Measurements from ENCODE around the gene CTDSP2.
A peak's percentile ranks its signal among the peaks of the same experiment; 100 is the strongest.

Gene CTDSP2

GRCh38 chr12:57839996-57840395, 6.5 kb downstream of the CTDSP2 start:
- no peak for DNase-seq
- Mint-ChIP-seq H3K9me3 (no peaks in the 10 kb centered on the region), H3K4me3 (no peak overlapping the region), H3K27ac (peak overlapping the region; percentile 42), H3K36me3 (no peaks in the 10 kb centered on the region), H3K27me3 (no peaks in the 10 kb centered on the region), H3K4me1 (peaks cover 76 to 99% of the 10 kb centered on the region in 2 donors)
- ATAC-seq (replicated peaks): no peak

GRCh38 chr12:57838594-57839302, 7.8 kb downstream of the CTDSP2 start:
- H3K4me1 Mint-ChIP-seq: peaks cover 76 to 100% of the 10 kb centered on the region in 2 donors
- ATAC-seq (replicated peaks): peak; percentile 38 to 47
- DNase-seq: no peak
- no peaks in the 10 kb centered on the region for H3K36me3 Mint-ChIP-seq
- no peaks in the 10 kb centered on the region for H3K27me3 Mint-ChIP-seq
- peak overlapping the region; percentile 81 for H3K27ac Mint-ChIP-seq
- H3K4me3 Mint-ChIP-seq: peak overlapping the region in 1 of 2 donors; percentile 35
- H3K9me3 Mint-ChIP-seq: no peaks in the 10 kb centered on the region

- Mint-ChIP-seq H3K27me3 (no peaks in the 10 kb centered on the region), H3K4me3 (peak overlapping the region; percentile 18 to 22)
- ATAC-seq (replicated peaks): peak; percentile 23 to 29
Observed at GRCh38 chr12:57837864-57838562, 8.5 kb downstream of the CTDSP2 start.

GRCh38 chr12:57836442-57837375, 9.8 kb downstream of the CTDSP2 start:
- H3K27ac Mint-ChIP-seq: peak overlapping the region; percentile 72
- DNase-seq (no peak), ATAC-seq (replicated peaks) (peak; percentile 33 to 46)
- no peaks in the 10 kb centered on the region for H3K36me3 Mint-ChIP-seq
- no peaks in the 10 kb centered on the region for H3K27me3 Mint-ChIP-seq
- H3K4me3 Mint-ChIP-seq: peak overlapping the region; percentile 52 to 61
- no peaks in the 10 kb centered on the region for H3K9me3 Mint-ChIP-seq
- H3K4me1 Mint-ChIP-seq: peaks cover 70 to 99% of the 10 kb centered on the region in 2 donors

More at GRCh38 chr12:57837864-57838562, 8.5 kb downstream of the CTDSP2 start:
- Mint-ChIP-seq H3K4me1 (peaks cover 76 to 100% of the 10 kb centered on the region in 2 donors), H3K27ac (peak overlapping the region; percentile 67), H3K9me3 (no peaks in the 10 kb centered on the region), H3K36me3 (no peaks in the 10 kb centered on the region)
- no peak for DNase-seq

GRCh38 chr12:57835366-57836288, 10.9 kb downstream of the CTDSP2 start:
- DNase-seq (no peak), ATAC-seq (replicated peaks) (peak in 1 of 2 donors; percentile 33)
- Mint-ChIP-seq H3K27me3 (no peaks in the 10 kb centered on the region), H3K4me1 (peaks cover 64 to 95% of the 10 kb centered on the region in 2 donors), H3K4me3 (peak overlapping the region in 1 of 2 donors; percentile 31), H3K36me3 (no peaks in the 10 kb centered on the region), H3K27ac (peak overlapping the region; percentile 72), H3K9me3 (no peaks in the 10 kb centered on the region)

GRCh38 chr12:57834086-57834876, 12.2 kb downstream of the CTDSP2 start:
- Mint-ChIP-seq H3K27ac (peak overlapping the region; percentile 70), H3K27me3 (no peaks in the 10 kb centered on the region), H3K36me3 (peaks cover 0 to under 1% of the 10 kb centered on the region in 2 donors), H3K4me3 (peak overlapping the region in 1 of 2 donors; percentile 36), H3K9me3 (no peaks in the 10 kb centered on the region), H3K4me1 (peaks cover 57 to 88% of the 10 kb centered on the region in 2 donors)
- DNase-seq (no peak), ATAC-seq (replicated peaks) (peak; percentile 28 to 31)

- H3K27ac Mint-ChIP-seq: no peak overlapping the region
- H3K9me3 Mint-ChIP-seq: no peaks in the 10 kb centered on the region
- DNase-seq (no peak), ATAC-seq (replicated peaks) (no peak)
- H3K27me3 Mint-ChIP-seq: no peaks in the 10 kb centered on the region
- H3K36me3 Mint-ChIP-seq: peaks cover 0 to 4% of the 10 kb centered on the region in 2 donors
- no peak overlapping the region for H3K4me3 Mint-ChIP-seq
- peaks cover 54 to 87% of the 10 kb centered on the region in 2 donors for H3K4me1 Mint-ChIP-seq
Observed at GRCh38 chr12:57833672-57834071, 12.9 kb downstream of the CTDSP2 start.

GRCh38 chr12:57832966-57833365, 13.6 kb downstream of the CTDSP2 start:
- peaks cover 48 to 80% of the 10 kb centered on the region in 2 donors for H3K4me1 Mint-ChIP-seq
- ATAC-seq (replicated peaks): peak; percentile 18 to 19
- H3K4me3 Mint-ChIP-seq: no peak overlapping the region
- no peak overlapping the region for H3K27ac Mint-ChIP-seq
- H3K9me3 Mint-ChIP-seq: no peaks in the 10 kb centered on the region
- DNase-seq: no peak
- no peaks in the 10 kb centered on the region for H3K27me3 Mint-ChIP-seq
- peaks cover 0 to 6% of the 10 kb centered on the region in 2 donors for H3K36me3 Mint-ChIP-seq

- Mint-ChIP-seq H3K9me3 (no peaks in the 10 kb centered on the region), H3K27me3 (no peaks in the 10 kb centered on the region), H3K4me3 (no peak overlapping the region), H3K27ac (no peak overlapping the region), H3K4me1 (peaks cover 27 to 54% of the 10 kb centered on the region in 2 donors), H3K36me3 (peaks cover 10 to 17% of the 10 kb centered on the region in 2 donors)
- ATAC-seq (replicated peaks): no peak
- no peak for DNase-seq
Observed at GRCh38 chr12:57830393-57830792, 16.1 kb downstream of the CTDSP2 start.

GRCh38 chr12:57829025-57829777, 17.3 kb downstream of the CTDSP2 start:
- Mint-ChIP-seq H3K27ac (no peak overlapping the region), H3K9me3 (no peaks in the 10 kb centered on the region), H3K4me3 (no peak overlapping the region), H3K4me1 (peaks cover 20 to 42% of the 10 kb centered on the region in 2 donors), H3K27me3 (no peaks in the 10 kb centered on the region), H3K36me3 (peaks cover 18 to 23% of the 10 kb centered on the region in 2 donors)
- DNase-seq (no peak), ATAC-seq (replicated peaks) (no peak)

GRCh38 chr12:57826966-57827365, 19.6 kb downstream of the CTDSP2 start:
- Mint-ChIP-seq H3K9me3 (no peaks in the 10 kb centered on the region), H3K27me3 (no peaks in the 10 kb centered on the region), H3K27ac (no peak overlapping the region), H3K4me1 (peaks cover 11 to 21% of the 10 kb centered on the region in 2 donors), H3K4me3 (no peak overlapping the region), H3K36me3 (peaks cover 23 to 37% of the 10 kb centered on the region in 2 donors)
- ATAC-seq (replicated peaks) (no peak), DNase-seq (no peak)

GRCh38 chr12:57826400-57826799, 20.1 kb downstream of the CTDSP2 start:
- H3K4me1 Mint-ChIP-seq: peaks cover 5 to 15% of the 10 kb centered on the region in 2 donors
- ATAC-seq (replicated peaks): no peak
- H3K9me3 Mint-ChIP-seq: no peaks in the 10 kb centered on the region
- DNase-seq: no peak
- H3K27ac Mint-ChIP-seq: no peak overlapping the region
- peaks cover 27 to 37% of the 10 kb centered on the region in 2 donors for H3K36me3 Mint-ChIP-seq
- no peaks in the 10 kb centered on the region for H3K27me3 Mint-ChIP-seq
- H3K4me3 Mint-ChIP-seq: no peak overlapping the region
